Measurements from ENCODE around the gene PLEKHO2. TPM values are rescaled to one million over a fixed set of nuclear protein-coding genes. Genes with fewer than 3 reads are reported as not detected.

Gene PLEKHO2
- total and polyA plus RNA-seq, 2 of the 13 experiments (the other 11 are each of a cell fraction or from before 2014, with no cell fraction given), result 3.8 to 4.8 TPM

GRCh38 chr15:64807051-64807749, 34.5 kb upstream of the PLEKHO2 start (continued):
- no peak for TF ChIP-seq ZNF276 (CRISPR knock-in tag; IDR thresholded peaks at IDR 0.05; ENCODE audit: low read depth)

- no TSS peak for BruUV-seq (replicated peaks)
- no peak for FAIRE-seq
- TF ChIP-seq ZNF337 (CRISPR knock-in tag; IDR thresholded peaks at IDR 0.05; ENCODE audit: borderline replicate concordance, low read depth) (no peak), TCF7 (IDR thresholded peaks at IDR 0.05; ENCODE audit: low read depth) (no peak), ZNF382 (CRISPR knock-in tag; IDR thresholded peaks at IDR 0.05; ENCODE audit: borderline replicate concordance) (no peak), ARNTL (CRISPR knock-in tag; IDR thresholded peaks at IDR 0.05) (no peak), ZNF460 (CRISPR knock-in tag; IDR thresholded peaks at IDR 0.05; ENCODE audit: borderline replicate concordance) (no peak), HINFP (CRISPR knock-in tag; IDR thresholded peaks at IDR 0.05; ENCODE audit: low read depth) (no peak), ZNF577 (CRISPR knock-in tag; IDR thresholded peaks at IDR 0.05; ENCODE audit: borderline replicate concordance, low read depth) (no peak), TEF (CRISPR knock-in tag; IDR thresholded peaks at IDR 0.05) (no peak), DDIT3 (CRISPR knock-in tag; IDR thresholded peaks at IDR 0.05) (no peak), CHD2 (IDR thresholded peaks at IDR 0.05; ENCODE audit: low read depth, low read length) (no peak)
- Histone ChIP-seq H3K9me3 (ENCODE audit: low read length) (no peaks in the 10 kb centered on the region), H3K27me3 (ENCODE audit: control insufficient read depth in 1 of 2, insufficient read depth in 2 of 2, low read length in 2 of 2) (peaks cover 1 to 17% of the 10 kb centered on the region in 2 experiments; a peak in 2 of 5 replicates), H3K27ac (ENCODE audit: extremely low read length, insufficient read depth, low read length) (no peak overlapping the region), H4K20me1 (ENCODE audit: insufficient read depth, low read length) (peaks cover 6% of the 10 kb centered on the region; the same call in 1 of the 2 replicates), H3K79me2 (ENCODE audit: insufficient read depth, low read length) (no peaks in the 10 kb centered on the region), H3K4me2 (ENCODE audit: low read depth, low read length) (no peak overlapping the region), H3K36me3 (replicated peaks in 1 of 2; ENCODE audit: control insufficient read depth in 1 of 2, insufficient read depth in 2 of 2, low read length in 2 of 2) (no peaks in the 10 kb centered on the region), H3K9ac (ENCODE audit: insufficient read depth, low read depth, low read length) (no peak overlapping the region), H3K4me3 (replicated peaks in 1 of 3; ENCODE audit: insufficient read depth in 1 of 3, low read depth in 2 of 3, low read length in 3 of 3) (no peak overlapping the region), H3K4me1 (ENCODE audit: insufficient read depth, low read length) (peaks cover 9% of the 10 kb centered on the region), H2AFZ (ENCODE audit: low read length) (no peak overlapping the region)
- no peak for DNase-seq (ENCODE audit: low spot score)
- POLR2A ChIA-PET, result no interaction called here
- in situ Hi-C loops (cut with HindIII; ENCODE audit: extremely low pct_ligation_motif_present, low pct_unique_long_range_greater_than_20kb), result no loop called here
- WGBS (ENCODE audit: low lambda C conversion rate), result no CpG with 5 or more reads among the region's 6 CpGs
- ATAC-seq, result no peak
- CTCF ChIA-PET (ENCODE audit: low intra/inter-chr PET ratio, low total read pairs), result interaction anchor here (3.0 kb wide), 1 partner anchor 76 kb away, joined by 46 read pairs; no protein-coding TSS in a partner anchor
- intact Hi-C loops (cut with micrococcal nuclease; ENCODE audit: unreplicated experiment), result no loop called here
These were observed 33.9 kb upstream of the PLEKHO2 start for GRCh38 chr15:64807751-64808222.
